AG04450 (cell line): ENCODE results near the gene LRP1B. TPM values are rescaled to one million over a fixed set of nuclear protein-coding genes. Genes with fewer than 3 reads are reported as not detected.

Experiments used
- CTCF ChIA-PET: fragments of 300-600, 350-600 bp; formaldehyde crosslinking; extraction: SDS; loops from one replicate; lab custom pipeline; 2022; ENCODE audit warnings: antibody characterized with exemption, inconsistent platforms; lab: Charles Lee
- POLR2A ChIA-PET: fragments of 350-600 bp; formaldehyde crosslinking; extraction: SDS; loops from one replicate; lab custom pipeline; 2021; ENCODE audit warnings: antibody characterized with exemption, inconsistent platforms; lab: Yijun Ruan, JAX
- DNase-seq: peaks from one replicate; pipeline ENCODE4 v3.0.0-alpha.2; 2011; ENCODE audit warnings: low read depth, low spot score
- H3K27ac ChIP-seq: one replicate; pipeline ENCODE4 v1.5.1; 2012; ENCODE audit warnings: low read depth, low read length, control low read depth
- H3K27me3 ChIP-seq: one replicate; pipeline ENCODE4 v1.6.0; 2012; ENCODE audit warnings: low read length; ENCODE audit not compliant: control insufficient read depth, insufficient read depth
- H3K4me3 ChIP-seq: 2 replicates; pipeline ENCODE4 v1.5.1; 2011; ENCODE audit warnings: mild to moderate bottlenecking, low read depth, low read length, control low read depth
- H3K9me3 ChIP-seq: 2 replicates; pipeline ENCODE4 v1.5.1; 2012; ENCODE audit warnings: low read length; ENCODE audit not compliant: control insufficient read depth, insufficient read depth
- polyA plus RNA-seq: library from polyadenylated mRNA; depleted of rRNA; stranded (reverse); fragments of >200 nt; gene quantifications from 2 replicates; pipeline ENCODE4 v1.2.3, GENCODE V29; 2011
- TF ChIP-seq, protein P1 (sequence below): IDR thresholded peaks from 2 replicates; pipeline ENCODE4 v1.5.1; 2011; ENCODE audit warnings: low read depth, low read length, control low read depth, inconsistent platforms

Gene LRP1B
- polyA plus RNA-seq, 1 experiment: 0.15 TPM

DNA sequence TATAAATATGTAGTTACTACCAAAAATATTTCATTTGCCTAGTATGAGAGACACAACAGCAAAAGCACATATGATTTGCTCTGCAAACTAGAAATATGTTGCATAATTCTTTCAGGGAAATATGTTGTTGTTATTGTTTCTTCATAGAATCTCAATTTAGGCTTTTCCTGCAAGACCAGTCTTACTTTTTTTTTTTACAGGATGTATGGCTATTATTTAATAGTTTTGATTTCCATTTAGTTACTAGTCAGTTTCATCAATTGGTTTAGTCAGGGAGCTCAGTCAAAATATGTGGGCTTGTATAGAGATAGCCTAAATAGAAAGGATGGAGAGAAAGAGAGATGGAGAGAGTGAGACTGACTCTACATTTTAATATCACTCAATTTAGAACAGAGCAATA lies 6.1 kb downstream of the LRP1B start:
- ChIA-PET CTCF (no interaction called here), POLR2A (no interaction called here)
- Histone ChIP-seq H3K27me3 (peaks cover 9% of the 10 kb centered on the region), H3K4me3 (no peak overlapping the region), H3K27ac (no peak overlapping the region), H3K9me3 (no peaks in the 10 kb centered on the region)
- DNase-seq: no peak
- TF ChIP-seq, protein P1, sequence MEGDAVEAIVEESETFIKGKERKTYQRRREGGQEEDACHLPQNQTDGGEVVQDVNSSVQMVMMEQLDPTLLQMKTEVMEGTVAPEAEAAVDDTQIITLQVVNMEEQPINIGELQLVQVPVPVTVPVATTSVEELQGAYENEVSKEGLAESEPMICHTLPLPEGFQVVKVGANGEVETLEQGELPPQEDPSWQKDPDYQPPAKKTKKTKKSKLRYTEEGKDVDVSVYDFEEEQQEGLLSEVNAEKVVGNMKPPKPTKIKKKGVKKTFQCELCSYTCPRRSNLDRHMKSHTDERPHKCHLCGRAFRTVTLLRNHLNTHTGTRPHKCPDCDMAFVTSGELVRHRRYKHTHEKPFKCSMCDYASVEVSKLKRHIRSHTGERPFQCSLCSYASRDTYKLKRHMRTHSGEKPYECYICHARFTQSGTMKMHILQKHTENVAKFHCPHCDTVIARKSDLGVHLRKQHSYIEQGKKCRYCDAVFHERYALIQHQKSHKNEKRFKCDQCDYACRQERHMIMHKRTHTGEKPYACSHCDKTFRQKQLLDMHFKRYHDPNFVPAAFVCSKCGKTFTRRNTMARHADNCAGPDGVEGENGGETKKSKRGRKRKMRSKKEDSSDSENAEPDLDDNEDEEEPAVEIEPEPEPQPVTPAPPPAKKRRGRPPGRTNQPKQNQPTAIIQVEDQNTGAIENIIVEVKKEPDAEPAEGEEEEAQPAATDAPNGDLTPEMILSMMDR: no peak

DNA sequence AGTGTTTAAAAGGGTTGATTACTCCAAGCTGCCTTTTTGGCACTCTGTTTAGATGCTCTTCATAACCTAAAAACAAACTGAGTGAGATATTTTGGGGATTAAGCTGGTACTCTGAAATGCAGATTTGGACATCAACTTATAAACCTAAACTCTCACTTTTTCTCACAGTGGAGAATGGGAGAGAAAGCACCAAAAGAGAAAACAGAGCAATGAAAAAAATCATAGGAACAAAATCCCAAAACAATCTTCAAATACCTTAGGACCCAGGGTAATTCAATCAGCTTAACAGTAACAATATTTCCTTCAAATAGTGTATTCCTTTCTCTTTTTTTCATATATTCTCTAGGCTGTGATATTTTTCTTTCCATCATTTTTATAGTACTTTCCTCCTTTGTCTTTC lies 11.5 kb downstream of the LRP1B start:
- Histone ChIP-seq H3K27me3 (no peaks in the 10 kb centered on the region), H3K27ac (no peak overlapping the region), H3K4me3 (no peak overlapping the region), H3K9me3 (no peaks in the 10 kb centered on the region)
- POLR2A ChIA-PET: no interaction called here
- CTCF ChIA-PET: no interaction called here
- TF ChIP-seq, protein P1: no peak
- no peak for DNase-seq

DNA sequence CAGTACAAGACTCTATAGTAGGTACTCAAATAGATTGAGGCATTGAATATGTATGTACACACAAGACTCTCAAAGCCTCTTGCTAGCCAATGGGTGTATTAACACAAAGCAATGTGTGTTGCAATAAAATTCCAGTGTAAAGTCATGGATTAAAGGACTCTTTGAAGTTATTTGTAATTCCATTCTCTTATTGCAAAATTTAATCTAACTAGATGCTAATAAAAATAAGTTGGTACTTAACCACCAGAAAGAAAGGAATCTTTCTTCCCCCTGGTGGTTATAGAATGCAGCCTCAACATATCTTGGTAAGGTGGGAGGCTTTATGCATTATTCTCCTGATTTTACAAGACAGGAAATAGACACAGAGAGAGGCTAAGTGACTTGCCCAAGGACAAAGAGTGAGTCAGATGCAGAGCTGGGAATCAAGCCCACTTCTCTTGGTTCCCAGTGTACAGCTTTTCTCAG lies 18.0 kb downstream of the LRP1B start:
- ChIA-PET POLR2A (no interaction called here), CTCF (interaction anchor here (0.7 kb wide), 1 partner anchor 69 kb away, joined by 3 read pairs; no protein-coding TSS in a partner anchor)
- Histone ChIP-seq H3K27ac (no peak overlapping the region), H3K27me3 (no peaks in the 10 kb centered on the region), H3K4me3 (no peak overlapping the region), H3K9me3 (no peaks in the 10 kb centered on the region)
- TF ChIP-seq, protein P1: peak; percentile 31; the same call in 1 of the 2 replicates
- DNase-seq: no peak

DNA sequence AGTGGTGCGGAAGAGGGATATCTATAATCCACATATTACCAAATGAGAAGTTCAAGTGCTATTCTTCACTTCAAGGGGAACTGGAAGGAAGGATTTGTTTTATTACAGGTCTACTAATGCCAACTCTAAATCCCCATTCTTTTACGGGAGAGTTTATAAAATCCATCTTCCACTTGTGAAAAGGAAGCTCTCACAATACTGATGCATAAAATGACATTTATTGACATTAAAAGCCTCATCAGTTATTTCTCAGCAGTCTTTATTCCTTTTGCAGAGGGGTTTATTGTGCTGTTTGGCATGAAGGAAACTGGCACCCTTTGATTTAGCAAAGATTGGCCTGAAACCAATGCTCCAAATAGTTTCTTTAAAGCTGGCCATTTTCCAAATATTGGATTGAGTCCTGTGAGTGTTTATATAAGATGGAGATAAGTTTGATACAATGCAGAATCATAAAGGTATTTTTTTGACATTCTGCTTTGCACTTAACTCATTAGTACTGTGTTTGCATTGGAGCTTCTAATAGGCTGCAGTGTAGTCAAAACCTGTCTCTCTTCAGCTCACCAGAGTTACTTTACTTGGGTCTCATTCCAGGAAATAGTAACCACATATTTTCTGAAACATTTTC lies 26.6 kb downstream of the LRP1B start:
- H3K9me3 ChIP-seq: no peaks in the 10 kb centered on the region
- POLR2A ChIA-PET: no interaction called here
- TF ChIP-seq, protein P1: no peak
- CTCF ChIA-PET: no interaction called here
- H3K4me3 ChIP-seq: no peak overlapping the region
- DNase-seq: no peak
- H3K27ac ChIP-seq: no peak overlapping the region
- no peaks in the 10 kb centered on the region for H3K27me3 ChIP-seq

DNA sequence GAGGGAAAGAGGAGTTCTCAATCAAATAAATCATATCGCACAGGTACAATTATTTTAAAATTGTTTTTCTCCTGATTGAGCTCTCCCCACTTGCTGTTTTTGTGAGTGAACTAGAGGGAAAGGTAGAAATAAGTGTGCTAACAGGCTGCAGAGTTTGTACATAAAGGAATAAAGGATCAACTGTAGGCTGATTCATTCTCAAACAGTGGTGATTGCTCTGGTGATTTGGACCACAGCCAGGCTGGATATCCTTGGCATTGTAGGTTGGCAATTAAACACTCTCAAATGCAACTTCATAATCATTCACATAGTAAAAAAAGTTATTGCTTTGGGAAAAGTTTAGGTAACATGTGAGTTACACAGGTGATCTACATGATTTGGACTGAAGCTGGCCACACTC lies 29.8 kb downstream of the LRP1B start:
- TF ChIP-seq, protein P1: no peak
- no peak for DNase-seq
- ChIA-PET CTCF (interaction anchor here (0.7 to 1.4 kb wide), 2 partner anchors 40 to 105 kb away, joined by 3 read pairs; no protein-coding TSS in a partner anchor), POLR2A (no interaction called here)
- H3K27me3 ChIP-seq: no peaks in the 10 kb centered on the region
- no peaks in the 10 kb centered on the region for H3K9me3 ChIP-seq
- no peak overlapping the region for H3K27ac ChIP-seq
- H3K4me3 ChIP-seq: no peak overlapping the region
